ENCODE data around the gene NOTCH2.

GRCh38 chr1:119960501-119960900, 109.0 kb downstream of the NOTCH2 start:
- TF ChIP-seq YY1 (IDR thresholded peaks at IDR 0.05) (no peak), TAF1 (conservative IDR thresholded peaks at IDR 0.05) (no peak), NR2F2 (IDR thresholded peaks at IDR 0.05) (no peak), GABPA (IDR thresholded peaks at IDR 0.05 in 1 of 2, conservative IDR thresholded peaks at IDR 0.05 in 1 of 2) (no peak), RAD21 (IDR thresholded peaks at IDR 0.05) (no peak)
- TF ChIP-seq, protein P1, sequence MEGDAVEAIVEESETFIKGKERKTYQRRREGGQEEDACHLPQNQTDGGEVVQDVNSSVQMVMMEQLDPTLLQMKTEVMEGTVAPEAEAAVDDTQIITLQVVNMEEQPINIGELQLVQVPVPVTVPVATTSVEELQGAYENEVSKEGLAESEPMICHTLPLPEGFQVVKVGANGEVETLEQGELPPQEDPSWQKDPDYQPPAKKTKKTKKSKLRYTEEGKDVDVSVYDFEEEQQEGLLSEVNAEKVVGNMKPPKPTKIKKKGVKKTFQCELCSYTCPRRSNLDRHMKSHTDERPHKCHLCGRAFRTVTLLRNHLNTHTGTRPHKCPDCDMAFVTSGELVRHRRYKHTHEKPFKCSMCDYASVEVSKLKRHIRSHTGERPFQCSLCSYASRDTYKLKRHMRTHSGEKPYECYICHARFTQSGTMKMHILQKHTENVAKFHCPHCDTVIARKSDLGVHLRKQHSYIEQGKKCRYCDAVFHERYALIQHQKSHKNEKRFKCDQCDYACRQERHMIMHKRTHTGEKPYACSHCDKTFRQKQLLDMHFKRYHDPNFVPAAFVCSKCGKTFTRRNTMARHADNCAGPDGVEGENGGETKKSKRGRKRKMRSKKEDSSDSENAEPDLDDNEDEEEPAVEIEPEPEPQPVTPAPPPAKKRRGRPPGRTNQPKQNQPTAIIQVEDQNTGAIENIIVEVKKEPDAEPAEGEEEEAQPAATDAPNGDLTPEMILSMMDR (IDR thresholded peaks at IDR 0.05; ENCODE audit: low read depth, low read length, missing input control): no peak
